Hematopoietic multipotent progenitor cell (in vitro differentiated cells): ENCODE measurements around the gene FAR2. TPM values are rescaled to one million over a fixed set of nuclear protein-coding genes. Genes with fewer than 3 reads are reported as not detected.
"Not testable (repeated sequence)": the region's sequence is repeated elsewhere in the genome, so short reads cannot be mapped to it uniquely, and the experiment has no call there.

Experiments
- DNase-seq, 3 donors: peaks; one replicate each; pipeline ENCODE4 v3.0.0-alpha.2; 2011 to 2015; ENCODE audit warnings: low read depth in 2 of 3, low spot score in 2 of 3
- total RNA-seq: library from RNA; depleted of rRNA; stranded (reverse); fragments of >200 nt; gene quantifications from one replicate; pipeline ENCODE4 v1.2.3, GENCODE V29; 2012

The FAR2 gene
- total RNA-seq, 1 donor: 40.4 TPM

- DNase-seq: no peak
Observed at GRCh38 chr12:29273178-29273843, 124.2 kb downstream of the FAR2 start.

DNA sequence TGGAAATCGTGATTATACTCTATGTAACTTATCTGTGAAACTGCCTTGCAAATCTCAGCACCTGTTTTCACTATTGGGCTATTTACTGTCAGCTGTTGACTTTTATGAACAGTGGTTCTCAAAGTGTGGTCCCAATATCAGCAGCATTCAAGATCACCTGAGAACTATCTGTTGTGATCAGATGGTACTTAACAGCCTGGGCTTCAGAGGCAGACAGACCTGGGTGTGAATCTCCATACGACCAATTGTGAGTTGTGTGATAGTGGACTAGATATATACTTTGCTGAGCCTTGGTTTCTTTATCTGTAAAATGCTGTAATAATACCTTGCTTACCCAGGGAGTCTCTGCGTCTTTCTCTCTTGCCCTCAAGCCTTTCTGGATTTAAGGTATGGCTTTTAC lies 126.8 kb downstream of the FAR2 start:
- no peak for DNase-seq

DNA sequence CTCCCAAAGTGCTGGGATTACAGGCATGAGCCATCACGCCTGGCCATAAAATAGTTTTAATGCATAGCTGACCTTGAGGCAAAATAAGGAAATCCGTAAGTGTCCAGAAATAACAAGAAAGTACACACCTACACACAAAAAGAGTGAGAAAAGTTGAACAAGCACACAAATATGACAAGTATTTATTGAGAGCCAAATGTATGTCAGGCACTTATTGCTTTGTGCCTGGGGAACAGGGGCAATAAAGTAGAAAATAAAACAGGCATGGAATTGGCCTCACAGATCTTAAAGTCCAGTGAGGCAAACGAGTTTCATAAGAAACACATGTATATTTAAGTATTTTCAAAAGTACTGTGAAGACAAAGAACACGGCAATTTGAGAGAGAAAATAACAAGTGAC lies 128.2 kb downstream of the FAR2 start:
- DNase-seq: no peak

- DNase-seq: no peak
Observed at GRCh38 chr12:29278673-29279420, 129.8 kb downstream of the FAR2 start.

- no peak for DNase-seq
Observed at GRCh38 chr12:29281371-29282005, 132.4 kb downstream of the FAR2 start.

- peak in 2 of 3 donors; percentile 74 to 96 for DNase-seq
Observed at GRCh38 chr12:29282031-29282816, 133.1 kb downstream of the FAR2 start.

DNA sequence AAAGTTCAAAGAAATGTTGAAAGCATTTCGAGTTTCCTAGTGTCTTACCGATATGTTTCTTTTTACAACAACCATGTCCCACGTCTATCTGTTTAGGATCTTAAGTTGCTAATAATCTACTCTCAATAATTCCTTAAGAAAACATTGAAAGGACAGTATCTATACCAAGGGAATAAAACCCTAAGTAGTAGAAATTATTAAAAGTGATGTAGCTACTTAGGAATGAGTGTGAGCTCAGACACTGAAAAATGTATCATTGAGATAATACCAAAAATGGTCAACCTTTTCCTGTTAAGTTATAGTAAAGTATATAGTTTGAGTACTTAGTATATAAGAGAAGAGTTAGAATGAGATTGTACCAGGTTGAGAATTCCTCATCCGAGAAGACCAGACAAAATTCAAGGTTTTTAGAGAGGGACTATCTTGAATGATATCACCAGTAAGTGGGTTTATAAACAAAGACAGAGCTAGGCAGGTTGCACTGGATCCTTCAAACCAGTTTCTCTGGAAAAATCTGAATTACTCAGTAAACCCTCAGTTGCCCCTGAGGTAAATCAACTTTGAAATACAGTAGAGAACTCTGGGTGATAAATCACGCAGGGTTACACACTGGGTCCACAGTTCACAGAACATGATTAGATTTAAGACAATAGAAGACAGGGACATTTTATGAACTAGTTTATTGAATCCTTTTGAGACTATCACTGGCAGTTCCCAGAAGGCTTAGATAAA lies 135.1 kb downstream of the FAR2 start:
- no peak for DNase-seq

- no peak for DNase-seq
Observed at GRCh38 chr12:29286081-29286790, 137.2 kb downstream of the FAR2 start.

DNA sequence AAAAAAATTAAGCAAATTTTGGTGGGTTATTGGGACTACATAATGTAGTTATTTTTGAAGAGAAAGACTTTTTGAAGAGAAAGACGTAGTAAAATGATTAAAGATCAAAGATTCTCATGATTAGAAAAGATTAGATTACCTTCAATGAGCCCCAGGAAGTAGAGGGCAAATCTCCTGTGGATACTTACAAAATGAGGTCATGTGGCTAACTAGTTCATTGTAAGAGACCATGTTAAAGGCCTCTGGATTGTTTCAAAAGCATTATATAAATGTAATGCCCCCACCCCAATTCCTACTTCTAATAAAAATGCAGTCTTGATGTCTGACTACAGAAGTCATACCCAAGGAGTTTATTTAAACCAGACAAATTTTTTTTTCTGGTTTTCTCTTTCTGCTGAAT lies 138.5 kb downstream of the FAR2 start:
- DNase-seq: no peak

- no peak for DNase-seq
Observed at GRCh38 chr12:29288031-29288430, 139.0 kb downstream of the FAR2 start.

- not testable (repeated sequence) for DNase-seq
Observed at GRCh38 chr12:29290475-29290874, 141.4 kb downstream of the FAR2 start.

GRCh38 chr12:29291226-29291625 lies 142.1 kb downstream of the FAR2 start:
- no peak for DNase-seq

- DNase-seq: peak in 1 of 3 donors; percentile 16
Observed at GRCh38 chr12:29299633-29300032, 150.6 kb downstream of the FAR2 start.

DNA sequence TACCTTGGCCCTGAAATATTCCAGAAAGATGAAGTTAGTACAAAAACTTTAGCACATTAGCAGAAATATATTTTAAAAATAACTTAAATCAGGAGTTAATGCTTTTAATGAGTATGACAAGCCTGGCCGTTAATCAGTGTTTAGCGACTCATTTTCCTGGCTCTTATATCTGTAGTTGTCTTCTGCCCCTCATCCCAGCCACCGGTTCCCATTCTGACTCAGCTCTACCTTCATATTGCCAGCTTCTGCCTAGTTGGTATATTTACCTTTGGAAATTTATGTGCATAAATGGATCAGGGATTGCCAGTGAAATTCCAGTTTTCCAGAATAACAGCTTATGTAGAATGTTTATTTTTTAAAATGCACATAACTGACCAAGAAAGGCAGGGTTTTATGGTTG lies 152.0 kb downstream of the FAR2 start:
- DNase-seq: no peak

DNA sequence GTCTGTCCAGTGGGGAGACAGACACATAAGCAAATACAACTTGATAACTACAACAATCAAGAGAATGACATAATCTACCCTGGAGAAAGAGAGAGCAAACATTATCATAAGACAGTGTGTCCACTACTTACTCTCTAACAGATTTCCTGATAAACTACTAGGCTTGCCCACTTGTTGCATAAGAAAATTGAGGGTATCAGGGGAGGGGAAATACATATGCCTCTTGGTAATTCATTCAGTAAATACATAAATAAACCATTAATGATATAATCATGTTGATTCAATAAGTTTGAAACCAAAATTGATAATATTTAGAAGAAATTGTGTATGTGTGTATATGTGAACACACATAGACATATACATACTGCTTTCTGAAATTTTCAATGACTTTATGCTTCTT lies 155.3 kb downstream of the FAR2 start:
- DNase-seq: no peak

GRCh38 chr12:29306266-29306665 lies 157.2 kb downstream of the FAR2 start:
- DNase-seq: no peak

- DNase-seq: no peak
Observed at GRCh38 chr12:29306682-29307081, 157.6 kb downstream of the FAR2 start.

DNA sequence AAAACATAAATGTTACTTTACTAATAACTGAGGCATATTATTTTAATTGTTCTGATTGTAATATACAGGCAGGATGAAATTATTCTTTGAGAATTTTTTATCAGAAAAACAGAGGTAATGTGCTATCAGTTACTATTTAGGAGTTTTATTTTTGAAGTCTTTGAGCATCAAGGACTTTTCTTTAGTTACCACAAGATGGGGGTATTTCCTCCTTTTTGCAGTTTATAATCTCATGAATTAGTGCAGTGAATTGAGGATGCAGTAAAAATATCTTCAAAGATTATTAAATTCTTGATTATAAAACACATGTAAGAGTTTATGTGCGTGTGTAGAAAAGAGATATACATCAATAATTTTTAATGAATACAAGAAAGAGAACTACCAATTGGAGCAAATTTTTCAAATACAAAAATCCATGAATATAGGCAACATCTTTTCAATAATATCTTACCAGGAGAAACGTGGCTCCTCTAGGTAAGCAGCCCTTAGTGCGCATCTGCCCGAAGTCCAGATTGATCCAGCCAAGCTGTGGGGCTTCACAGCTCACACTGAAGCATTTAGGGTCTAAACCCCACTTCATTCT lies 160.3 kb downstream of the FAR2 start:
- peak in 1 of 3 donors; percentile 58 for DNase-seq

- no peak for DNase-seq
Observed at GRCh38 chr12:29310899-29311298, 161.8 kb downstream of the FAR2 start.
